ENCODE measurements around the gene RSPH6A. TPM values are rescaled to one million over a fixed set of nuclear protein-coding genes. Genes with fewer than 3 reads are reported as not detected.
A peak's percentile ranks its signal among the peaks of the same experiment; 100 is the strongest.

Gene RSPH6A
- total and polyA plus RNA-seq, 10 donors = 0.13 to 0.41 (median 0.26) TPM; not detected in 6

DNA sequence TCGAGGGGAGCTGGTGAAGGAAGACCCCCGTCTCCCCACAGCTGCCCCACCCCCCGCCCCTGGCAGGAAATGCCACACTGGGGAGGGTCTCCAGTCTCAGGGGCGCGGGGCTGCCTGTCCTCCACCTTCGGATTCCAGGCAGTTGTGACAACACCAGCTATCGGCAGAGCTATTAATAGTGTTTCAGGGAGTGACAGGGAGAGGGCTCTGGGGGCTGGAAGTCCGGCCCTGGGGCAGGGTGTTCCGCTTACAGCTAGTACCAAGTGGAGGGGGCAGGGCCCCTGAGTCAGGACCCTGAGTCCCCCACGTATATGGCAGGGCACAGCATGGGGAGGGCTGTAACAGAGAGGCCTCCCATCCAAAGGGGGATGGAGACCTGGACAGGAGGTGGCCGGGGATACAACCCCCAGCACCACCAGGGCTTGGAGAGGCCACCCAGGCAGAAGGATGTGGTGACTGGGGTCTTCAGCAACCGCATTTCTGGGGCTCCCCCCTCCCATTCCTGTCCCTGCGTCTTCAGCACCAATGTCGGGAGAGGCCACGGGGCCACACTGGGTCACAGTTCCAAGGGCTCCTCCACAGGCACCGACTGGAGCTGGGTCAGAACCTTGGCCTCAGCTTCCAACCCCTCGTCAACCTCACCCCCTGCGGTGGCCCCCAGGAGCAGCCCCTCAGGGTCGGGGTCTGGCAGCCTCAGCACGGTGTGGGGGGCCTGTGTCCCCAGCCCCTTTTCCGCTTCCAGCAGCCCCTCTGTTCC is 50.0 kb downstream of the RSPH6A start:
- intact Hi-C loops (cut with DNase I; ENCODE audit: low total_unique reads) = no loop called here
- WGBS, 5 donors = 52 to 70% (median 64%) methylated on average over 14 to 21 of the region's 21 CpGs

GRCh38 chr19:45764475-45764874 is 50.6 kb downstream of the RSPH6A start:
- no peak for DNase-seq
- H3K27ac ChIP-seq = peak overlapping the region in 4 of 8 donors; percentile 31 to 89 (median 88)
- peaks cover 0 to 55% (median 31%) of the 10 kb centered on the region in 6 donors for H3K4me1 ChIP-seq
- TF ChIP-seq POLR2A (IDR thresholded peaks at IDR 0.05) (no peak), POLR2AphosphoS5 (IDR thresholded peaks at IDR 0.05) (no peak)
- TF ChIP-seq, protein P1, sequence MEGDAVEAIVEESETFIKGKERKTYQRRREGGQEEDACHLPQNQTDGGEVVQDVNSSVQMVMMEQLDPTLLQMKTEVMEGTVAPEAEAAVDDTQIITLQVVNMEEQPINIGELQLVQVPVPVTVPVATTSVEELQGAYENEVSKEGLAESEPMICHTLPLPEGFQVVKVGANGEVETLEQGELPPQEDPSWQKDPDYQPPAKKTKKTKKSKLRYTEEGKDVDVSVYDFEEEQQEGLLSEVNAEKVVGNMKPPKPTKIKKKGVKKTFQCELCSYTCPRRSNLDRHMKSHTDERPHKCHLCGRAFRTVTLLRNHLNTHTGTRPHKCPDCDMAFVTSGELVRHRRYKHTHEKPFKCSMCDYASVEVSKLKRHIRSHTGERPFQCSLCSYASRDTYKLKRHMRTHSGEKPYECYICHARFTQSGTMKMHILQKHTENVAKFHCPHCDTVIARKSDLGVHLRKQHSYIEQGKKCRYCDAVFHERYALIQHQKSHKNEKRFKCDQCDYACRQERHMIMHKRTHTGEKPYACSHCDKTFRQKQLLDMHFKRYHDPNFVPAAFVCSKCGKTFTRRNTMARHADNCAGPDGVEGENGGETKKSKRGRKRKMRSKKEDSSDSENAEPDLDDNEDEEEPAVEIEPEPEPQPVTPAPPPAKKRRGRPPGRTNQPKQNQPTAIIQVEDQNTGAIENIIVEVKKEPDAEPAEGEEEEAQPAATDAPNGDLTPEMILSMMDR (IDR thresholded peaks at IDR 0.05 in 8 of 11, conservative IDR thresholded peaks at IDR 0.05 in 3 of 11) = no peak
- no peak overlapping the region for H3K4me3 ChIP-seq
- intact Hi-C loops (cut with DNase I; ENCODE audit: low total_unique reads) = no loop called here
- H3K9me3 ChIP-seq = no peaks in the 10 kb centered on the region
- peaks cover 0 to 75% (median 11%) of the 10 kb centered on the region in 7 donors for H3K27me3 ChIP-seq (replicated peaks in 1 of 7)
- 68 to 79% (median 75%) methylated on average over 6 of the region's 6 CpGs for WGBS, 5 donors
- H3K36me3 ChIP-seq = no peaks in the 10 kb centered on the region

More for the DNA sequence above, 50.0 kb downstream of the RSPH6A start:
- DNase-seq = no peak
- peaks cover 0 to 75% (median 11%) of the 10 kb centered on the region in 7 donors for H3K27me3 ChIP-seq (replicated peaks in 1 of 7)
- no peaks in the 10 kb centered on the region for H3K36me3 ChIP-seq
- H3K27ac ChIP-seq = peak overlapping the region in 4 of 8 donors; percentile 31 to 89 (median 88)
- TF ChIP-seq, protein P1 (IDR thresholded peaks at IDR 0.05 in 8 of 11, conservative IDR thresholded peaks at IDR 0.05 in 3 of 11) = no peak
- TF ChIP-seq POLR2A (IDR thresholded peaks at IDR 0.05) (no peak), POLR2AphosphoS5 (IDR thresholded peaks at IDR 0.05) (no peak)
- no peaks in the 10 kb centered on the region for H3K9me3 ChIP-seq
- H3K4me1 ChIP-seq = peaks cover 3 to 62% (median 35%) of the 10 kb centered on the region in 6 donors
- no peak overlapping the region for H3K4me3 ChIP-seq

DNA sequence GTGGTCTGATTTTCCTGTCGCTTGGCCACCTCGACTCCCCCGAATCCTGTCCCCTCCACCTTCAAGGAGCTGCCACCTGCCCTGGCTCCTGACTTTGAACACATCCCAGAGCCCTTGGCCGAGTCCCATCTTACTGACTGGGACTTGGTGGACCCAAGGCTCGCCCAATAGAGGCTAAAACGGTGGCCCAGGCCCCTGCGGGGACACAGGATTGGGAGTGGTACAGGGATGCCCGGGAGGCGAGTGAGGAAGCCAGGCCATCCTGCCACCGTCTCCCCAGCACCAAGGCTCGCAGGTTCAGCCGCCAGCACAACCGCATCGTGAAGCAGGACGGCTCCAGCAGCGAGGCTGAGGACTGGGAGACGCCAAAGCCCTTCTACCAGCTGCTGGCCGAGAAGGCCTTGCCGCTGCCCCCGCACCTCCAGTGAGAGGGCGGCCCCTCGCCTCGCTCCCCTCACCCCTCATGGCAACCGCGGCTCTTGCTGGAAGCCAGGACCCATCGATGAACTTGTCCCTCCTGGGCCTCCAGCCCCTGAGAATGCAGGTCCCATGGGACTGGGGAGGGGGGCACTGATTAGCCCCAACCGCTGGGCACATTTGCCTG is 51.3 kb downstream of the RSPH6A start:
- peak in 2 of 3 donors; percentile 53 to 59 for TF ChIP-seq POLR2AphosphoS5 (IDR thresholded peaks at IDR 0.05)
- TF ChIP-seq, protein P1 (IDR thresholded peaks at IDR 0.05 in 8 of 11, conservative IDR thresholded peaks at IDR 0.05 in 3 of 11) = no peak
- 63 to 75% (median 66%) methylated on average over 8 to 27 of the region's 27 CpGs for WGBS, 5 donors
- DNase-seq = no peak
- Histone ChIP-seq H3K4me3 (no peak overlapping the region), H3K27ac (peak overlapping the region in 3 of 8 donors; percentile 11 to 89 (median 36)), H3K4me1 (peaks cover 0 to 49% (median 28%) of the 10 kb centered on the region in 6 donors), H3K9me3 (no peaks in the 10 kb centered on the region), H3K27me3 (replicated peaks in 1 of 7) (peaks cover 0 to 69% (median 11%) of the 10 kb centered on the region in 7 donors), H3K36me3 (no peaks in the 10 kb centered on the region)
- intact Hi-C loops (cut with DNase I; ENCODE audit: low total_unique reads) = no loop called here

Data from spleen (tissue), 11 donors.